Activated CD4-positive, alpha-beta T cell treated with anti-CD3 and anti-CD28 coated beads, Interleukin-2, amount 50 U/mL, for 4 hours (primary cell): Measurements from ENCODE around the gene OPCML.

Source experiments
- DNase-seq, 2 experiments: peaks; one replicate each; pipeline ENCODE4 v3.0.0-alpha.2; 2020

Gene OPCML

DNA sequence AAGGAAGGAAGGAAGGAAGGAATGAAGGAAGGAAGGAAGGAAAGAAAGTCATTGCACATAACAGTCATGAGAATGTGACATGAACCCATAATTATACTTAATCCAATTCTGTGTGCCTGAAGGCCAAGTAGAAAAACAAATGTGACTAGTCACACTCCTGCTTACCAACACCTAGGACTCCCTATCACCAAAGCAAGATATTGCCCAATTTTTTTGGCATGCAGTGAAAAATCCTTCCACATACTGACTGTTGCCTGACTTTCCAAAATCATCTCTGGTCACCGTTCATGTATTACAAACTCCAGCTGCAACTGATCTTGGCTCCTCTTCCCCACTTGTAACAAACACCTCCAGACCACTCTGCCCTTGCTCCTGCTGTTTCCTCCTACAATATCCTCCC, 516.8 kb downstream of the OPCML start:
- no peak for DNase-seq

DNA sequence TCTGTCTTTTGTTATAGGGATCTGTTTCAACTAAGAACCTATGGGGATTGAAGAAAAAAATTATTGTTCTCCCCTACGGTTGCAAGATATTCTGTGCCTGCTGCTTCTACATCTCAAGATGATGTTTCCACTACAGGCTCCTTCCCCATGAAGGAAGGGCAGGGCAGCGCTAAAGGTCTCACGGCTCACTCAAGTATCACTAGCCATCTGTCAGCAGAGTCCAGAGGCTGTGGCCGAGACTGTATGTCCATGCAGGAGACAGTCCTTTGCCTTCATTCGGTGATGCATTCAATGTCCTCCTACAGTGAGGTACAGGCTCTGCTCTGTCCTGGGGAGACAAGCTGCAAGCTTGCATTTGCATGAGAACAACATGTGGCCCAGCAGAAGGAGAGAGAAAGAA, 518.0 kb downstream of the OPCML start:
- DNase-seq: no peak

DNA sequence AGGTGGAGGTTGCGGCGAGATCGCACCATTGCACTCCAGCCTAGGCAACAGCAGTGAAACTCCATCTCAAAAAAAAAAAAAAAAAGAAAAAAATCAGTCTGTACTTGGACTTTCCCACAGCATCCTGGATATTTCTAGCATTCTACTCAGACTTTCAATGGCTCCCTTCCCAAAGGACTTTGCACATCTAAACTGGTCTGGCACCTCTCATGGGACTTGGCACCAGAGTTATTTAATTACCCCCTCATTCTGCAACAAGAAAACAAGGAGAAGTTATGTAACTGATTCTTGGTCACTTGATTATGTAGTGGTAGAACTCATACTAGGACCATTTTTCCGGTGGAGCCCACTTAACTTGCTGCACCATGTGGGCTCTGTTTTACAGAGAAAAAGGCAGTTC, 519.5 kb downstream of the OPCML start:
- DNase-seq: no peak

DNA sequence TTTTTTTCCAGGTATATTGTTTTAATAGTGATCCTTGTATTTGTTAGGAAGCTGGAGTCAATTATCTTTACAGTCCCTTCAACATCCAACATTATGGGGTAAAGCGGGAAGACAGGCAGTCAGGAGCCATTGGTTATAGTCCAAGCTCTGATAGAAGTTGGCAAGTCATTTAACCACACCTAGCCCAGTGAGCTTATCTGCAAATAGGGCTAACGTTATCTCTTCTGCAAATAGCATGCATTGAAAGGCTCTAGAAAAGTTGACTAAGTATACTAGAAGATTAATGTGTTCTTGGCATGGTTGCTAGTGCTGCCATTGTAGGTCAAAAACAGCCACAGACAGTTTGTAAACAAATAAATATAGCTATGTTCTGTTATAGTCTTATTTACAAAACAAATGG, 520.7 kb downstream of the OPCML start:
- DNase-seq: no peak

DNA sequence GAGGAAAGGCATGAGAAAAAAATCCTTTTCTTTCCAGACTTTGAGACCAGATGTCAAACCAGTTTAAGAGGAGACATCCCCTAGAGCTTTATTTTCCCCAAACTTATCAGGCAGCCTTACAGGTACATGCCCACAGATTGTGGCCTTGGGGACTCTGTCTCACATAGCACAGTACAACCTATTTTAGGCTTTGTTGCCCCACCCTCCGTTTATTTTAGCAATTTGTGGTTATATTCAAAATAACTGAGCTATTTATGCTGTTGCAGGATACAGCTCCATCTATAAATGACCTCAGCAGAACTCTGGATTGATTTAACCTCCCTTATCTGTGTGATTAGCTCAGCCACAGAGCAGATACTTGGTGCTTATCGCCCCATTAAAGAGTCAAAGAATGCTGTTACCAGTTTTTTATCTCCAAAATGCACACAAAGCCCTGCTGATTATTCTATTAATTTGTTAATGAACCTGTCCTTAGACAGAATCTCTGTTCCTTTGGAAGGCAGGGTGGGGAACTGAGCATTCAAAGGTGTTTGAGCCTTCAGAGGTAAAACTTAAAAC, 525.2 kb downstream of the OPCML start:
- DNase-seq: no peak

DNA sequence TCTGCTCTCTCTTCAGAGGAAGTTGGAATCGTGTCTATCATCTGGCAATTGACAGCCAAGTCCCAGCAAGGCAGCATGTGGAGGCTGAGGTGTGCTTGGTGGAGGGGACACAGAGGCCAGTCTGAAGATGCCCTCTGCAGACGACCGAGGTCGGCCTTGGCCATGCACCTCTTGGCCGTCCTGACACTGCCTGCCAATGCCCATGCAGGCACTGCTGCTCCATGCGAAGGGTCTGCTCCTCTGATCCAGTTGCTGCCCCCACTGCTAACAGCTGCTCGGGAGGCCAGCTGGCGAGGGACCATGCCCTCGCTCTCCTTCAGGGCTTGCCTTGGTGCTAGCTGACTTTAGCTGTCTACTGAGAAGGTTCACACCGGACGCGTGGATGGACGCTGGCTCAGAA, 527.9 kb downstream of the OPCML start:
- DNase-seq: no peak

DNA sequence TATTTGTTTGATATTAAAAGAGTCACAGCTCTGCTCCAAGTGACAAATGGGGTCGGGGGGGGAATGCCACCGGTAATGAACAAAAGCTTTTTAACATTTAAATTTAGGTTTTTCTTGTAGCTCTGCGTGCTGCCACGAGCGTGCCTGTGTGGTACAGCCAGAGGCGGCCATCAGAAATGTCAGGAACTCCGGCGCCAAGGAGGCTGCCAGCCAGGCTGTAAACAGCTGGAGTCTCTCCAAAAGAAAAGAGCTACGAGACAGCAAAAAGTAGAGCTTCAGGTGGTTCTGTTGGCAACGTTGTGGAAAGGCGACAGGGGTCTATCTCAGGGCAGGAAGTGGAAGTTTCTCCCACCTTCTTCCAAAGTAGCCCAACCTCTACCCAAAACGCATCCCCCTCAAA, 532.8 kb downstream of the OPCML start:
- no peak for DNase-seq

DNA sequence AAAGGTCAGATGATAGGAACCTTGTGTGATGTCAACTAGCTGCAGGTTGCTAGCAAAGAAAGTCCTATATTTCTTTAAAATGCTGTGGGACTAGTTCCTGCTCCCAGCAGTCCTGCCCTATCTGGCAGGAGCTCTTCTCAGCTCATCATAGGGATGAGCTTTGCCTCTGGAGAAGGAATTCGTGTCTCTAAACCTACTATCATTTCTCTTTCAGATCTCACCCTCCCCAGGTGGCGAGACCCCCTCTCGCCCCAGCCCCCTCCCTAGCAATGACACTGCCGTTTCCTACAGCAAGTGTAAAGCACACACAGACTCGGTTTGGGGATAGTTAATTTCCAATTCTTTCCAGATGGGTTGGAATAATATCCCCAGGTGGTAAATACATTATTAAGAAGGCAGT, 533.3 kb downstream of the OPCML start:
- DNase-seq: no peak

DNA sequence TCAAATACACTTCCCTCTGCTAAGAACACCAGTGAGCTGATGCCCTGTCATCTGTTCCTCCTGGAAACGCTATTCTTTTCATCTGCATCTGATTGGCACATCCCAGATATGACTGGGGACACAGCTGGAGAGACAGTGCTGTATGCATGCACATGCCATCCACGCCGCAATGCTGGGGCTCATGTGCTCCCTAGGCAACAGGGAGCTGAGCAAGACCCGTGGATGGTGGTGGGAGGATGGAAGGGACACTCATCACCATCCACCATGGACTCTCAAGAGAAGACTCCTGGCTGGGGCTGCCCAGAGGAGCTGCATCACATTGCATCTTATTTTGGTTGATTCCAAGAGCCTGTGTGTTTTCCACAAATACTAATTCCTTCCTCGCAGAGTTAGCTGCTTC, 534.9 kb downstream of the OPCML start:
- DNase-seq: no peak

DNA sequence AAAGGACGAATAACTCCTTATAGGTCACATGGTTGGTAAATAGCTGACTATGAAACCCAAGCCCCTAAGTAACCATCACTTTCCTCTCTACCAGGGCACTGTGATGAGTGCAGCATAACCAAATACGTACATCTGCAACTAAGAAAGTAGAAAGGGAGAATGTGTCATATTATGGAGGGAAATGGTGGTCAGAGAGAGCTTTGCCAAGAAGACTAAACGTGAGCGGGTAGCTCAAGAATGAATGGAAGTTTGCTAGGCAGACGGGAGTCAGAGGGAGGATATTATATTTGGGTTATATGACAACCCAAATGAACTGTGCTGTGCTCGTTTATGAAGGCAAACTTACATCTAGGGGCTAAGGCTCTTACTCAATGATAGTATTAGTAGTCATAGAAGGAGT, 537.3 kb downstream of the OPCML start:
- DNase-seq: no peak

DNA sequence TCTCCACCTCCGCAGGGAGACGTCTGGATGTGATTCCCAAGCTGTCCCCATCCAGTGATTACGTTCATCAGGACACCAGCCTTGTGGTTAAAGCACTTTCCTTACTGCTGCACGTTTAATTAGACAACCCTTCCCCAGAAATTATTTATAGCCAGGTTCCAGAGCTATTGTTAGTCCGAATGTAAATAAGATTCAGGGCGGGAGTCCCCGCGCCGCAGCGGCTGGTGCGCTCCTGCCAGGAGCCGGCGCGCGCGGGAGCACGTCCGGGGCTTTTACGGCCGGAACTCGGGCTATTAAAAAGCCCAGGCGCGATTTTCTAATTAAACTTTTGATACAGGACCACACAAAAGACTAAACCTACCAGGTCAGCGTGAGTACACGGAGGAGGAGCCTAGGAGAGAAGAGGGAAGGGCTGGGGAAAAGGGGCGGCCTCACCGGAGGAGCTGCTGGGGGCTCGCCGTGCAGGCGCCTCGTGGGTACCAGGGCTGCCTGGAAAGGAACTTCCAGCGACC, 538.3 kb downstream of the OPCML start:
- DNase-seq: no peak

DNA sequence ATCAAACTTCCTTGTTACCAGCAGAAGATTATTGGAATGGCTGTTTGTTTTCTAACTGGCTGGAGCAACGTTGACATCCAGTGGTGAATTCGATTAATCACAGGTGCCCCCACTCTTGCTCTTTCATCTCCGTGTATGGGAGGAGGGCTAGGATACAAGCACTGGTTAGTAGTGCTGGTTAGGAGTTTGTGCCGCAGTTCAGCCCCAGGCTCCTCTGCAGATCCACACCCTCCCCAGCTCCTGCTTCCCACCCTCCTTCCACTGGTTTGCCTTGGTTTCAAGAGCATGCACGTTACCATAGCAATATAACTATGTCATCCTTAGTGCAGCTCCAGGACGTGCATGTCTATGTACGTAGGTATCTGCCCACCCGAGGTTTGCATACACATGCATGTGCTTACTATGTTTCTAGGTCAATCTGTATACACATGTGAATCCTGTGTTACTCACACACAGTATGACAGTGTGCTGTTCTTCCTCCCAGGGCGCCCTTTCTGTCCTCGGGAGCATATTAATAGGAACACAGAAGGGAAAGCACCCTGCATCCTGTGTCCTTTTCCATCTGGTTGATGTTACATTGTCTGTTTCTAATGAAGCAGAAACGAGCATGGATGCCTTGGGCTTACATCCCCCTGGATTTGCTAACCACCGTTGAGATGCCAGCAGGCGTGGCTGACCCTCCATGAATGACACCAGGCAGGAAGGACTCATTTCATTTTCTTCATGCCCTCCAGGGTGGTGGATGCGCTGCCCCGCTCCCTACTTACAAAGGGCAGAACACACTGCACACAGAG, 539.3 kb downstream of the OPCML start:
- no peak for DNase-seq

DNA sequence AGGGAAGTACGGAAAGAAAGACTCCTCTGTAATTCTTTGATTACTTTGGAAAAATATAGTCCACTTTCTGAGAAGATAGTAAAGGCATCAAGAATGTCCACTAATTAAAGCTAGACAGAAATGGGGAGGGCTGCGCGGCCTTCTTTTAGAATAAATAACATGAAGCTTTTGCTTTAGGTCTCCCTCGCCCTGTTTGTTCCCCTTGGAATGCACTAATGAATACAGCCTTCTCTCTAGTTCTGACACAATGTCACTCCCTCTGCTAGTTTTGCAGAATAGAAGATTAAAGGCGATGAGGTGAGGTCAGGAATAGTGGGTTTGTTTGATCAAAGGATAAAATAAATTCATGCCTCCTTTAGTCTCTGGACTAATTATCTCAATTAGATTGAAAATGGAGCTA, 543.9 kb downstream of the OPCML start:
- no peak for DNase-seq

DNA sequence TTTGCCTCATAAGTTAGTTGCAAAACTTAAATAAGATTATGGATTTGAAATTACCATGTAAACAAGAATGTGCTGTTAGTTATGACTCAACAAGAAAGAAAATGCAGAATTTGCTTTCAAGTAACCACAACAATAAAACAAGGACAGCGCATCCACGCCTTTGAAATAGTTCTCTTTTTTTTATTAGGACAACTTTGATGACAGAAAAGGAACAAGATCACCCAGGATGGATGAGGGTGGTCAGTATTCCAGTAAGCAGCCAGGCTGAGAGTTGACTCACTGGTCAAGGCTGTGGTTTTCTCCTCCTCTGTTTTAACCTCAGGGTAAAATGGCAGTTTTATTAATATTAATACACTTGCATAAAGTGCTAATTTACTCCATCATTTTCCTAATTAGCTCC, 544.4 kb downstream of the OPCML start:
- DNase-seq: no peak

DNA sequence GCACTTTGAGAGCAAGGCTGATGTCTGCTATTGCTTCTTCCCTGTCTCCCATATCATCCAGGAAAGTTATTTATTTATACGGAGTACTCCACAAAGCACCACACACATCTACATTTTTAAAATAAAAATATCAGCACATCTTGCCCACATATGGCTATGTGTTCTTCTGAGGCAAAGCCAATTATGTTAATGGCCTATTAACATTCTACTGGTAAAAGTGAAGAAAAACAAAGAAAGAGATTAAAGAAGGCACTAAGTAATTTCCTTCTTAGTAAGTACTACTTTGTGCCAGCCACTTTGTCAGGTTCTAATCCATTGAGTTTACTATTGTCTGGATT, 548.7 kb downstream of the OPCML start:
- DNase-seq: no peak

DNA sequence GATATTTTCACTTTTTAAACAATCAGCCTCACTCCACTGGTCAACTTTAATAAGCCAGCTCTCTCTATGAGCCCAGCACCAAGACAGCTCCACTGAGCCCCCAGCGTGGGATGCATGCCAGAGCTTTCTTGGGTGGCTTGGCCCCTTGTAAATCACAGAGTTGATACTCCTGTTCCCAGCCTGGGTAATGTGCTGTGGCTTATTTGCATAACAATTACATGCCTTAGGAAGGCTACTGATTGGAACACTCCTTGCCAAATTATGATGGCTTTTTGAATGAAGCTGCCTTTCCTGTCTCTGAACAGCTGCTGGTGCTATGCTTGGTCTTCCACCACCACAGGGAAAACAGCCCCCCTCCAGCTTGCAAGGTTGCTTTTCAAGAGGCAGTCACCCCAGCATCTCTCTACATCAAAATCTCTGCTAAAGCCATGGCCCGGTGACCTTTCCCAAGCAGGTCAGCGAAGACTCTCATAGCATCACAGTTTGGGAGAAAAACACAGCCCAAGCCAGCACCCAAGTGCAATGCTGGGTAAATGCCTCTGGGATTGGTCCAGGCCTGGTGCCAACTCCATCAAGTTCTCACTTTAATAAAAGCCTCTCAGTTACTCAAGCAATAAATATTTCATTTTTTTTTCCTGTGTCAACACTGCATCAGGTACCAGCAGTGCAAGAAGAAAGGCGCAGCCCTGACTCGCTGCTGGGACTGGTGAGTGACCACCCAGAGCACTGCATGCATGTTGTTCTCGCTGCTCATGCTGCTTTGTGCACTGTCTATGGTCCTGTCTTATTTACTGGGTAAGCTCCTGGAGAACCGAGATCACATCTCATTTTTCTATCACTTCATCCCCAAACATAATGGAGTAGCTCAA, 549.3 kb downstream of the OPCML start:
- no peak for DNase-seq

DNA sequence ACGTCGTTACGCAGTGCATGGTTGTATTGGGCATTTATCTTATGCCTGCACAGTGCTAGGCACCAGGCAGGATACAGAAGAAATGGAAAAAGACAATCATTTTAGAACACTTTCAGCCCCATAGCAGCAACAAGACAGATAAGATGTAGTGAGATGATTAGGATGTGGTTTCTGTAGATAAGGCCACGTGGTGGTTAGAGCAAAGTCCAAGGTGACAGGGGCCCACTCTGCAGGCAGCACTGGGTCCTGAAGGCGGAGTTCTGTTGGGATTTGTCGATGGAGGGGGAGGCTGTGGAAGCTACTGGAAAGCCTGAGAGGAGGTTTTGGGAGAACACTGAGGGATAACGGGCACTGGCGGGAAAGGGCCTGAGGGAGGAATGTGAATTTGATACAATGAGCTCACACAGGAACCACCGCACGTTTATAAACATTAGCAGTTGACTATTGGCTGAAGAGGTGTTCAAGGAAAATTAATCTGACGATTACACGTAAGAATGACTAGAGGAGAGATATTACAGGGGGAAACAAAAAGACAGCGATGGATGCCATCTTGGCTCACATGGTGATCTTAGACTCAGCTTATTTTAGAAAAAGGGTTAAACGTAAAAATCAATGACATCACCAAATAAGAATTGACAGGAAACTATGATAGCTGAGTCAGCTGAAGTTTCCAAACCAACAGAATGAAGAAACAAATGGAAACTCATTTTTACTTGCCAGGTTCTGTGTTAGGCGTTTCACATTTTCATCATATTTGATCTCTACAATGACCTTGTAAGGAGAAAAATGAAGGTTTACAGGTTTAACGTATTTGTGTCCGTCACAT, 551.0 kb downstream of the OPCML start:
- DNase-seq: no peak

DNA sequence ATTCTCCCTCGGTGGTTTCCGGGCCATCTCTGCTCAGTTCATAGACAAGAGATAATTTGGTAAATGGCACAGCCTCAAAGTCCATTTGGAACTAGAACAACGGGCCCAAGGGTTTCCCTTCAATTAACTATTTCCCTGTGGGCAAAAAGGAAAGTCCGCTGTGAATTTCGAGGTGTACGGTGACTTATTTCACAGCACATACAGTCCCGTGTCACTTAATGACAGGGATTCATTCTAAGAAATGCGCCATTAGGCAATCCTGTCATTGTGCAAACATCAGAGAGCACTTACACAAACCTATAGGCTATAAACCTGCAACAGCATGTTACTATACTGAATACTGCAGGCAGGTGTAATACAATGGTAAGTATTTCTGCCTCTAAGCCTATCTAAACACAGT, 551.6 kb downstream of the OPCML start:
- no peak for DNase-seq

DNA sequence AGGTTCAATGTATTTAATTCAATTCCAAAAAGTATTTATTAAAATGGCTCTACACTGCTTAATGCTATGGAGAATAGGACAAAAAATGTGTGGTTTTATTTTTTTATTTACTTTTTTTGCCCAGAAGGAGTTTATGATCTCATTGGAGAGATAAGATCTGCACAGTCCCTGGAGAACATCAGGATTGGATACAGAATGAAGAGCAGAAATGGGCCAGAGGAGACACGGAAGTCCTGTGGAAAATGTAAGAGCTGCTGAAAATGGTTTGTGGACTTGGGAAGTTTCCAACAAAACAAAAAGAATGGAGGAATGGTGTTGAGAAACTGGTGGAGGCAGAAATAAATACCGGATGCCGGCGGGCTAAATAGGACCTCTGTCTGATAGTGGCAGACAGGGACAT, 554.6 kb downstream of the OPCML start:
- no peak for DNase-seq

DNA sequence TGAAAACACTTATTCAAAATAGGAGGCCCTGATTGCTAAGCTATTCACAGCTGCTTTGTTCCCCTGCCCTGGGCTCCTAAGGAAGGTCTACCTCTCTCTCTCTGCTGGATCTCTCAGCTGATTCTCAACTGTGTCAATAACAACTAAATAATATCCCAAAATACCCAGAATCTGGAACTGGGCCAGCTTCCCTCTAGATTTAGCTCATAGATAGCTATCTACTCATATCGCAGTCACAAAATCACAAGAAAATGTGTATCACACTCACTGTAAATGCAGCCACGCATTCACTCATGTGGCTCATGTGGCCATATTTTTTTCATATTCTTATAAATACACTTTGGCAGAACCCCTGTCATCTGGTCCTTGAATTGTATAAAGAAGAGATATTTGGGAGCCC, 555.1 kb downstream of the OPCML start:
- no peak for DNase-seq

DNA sequence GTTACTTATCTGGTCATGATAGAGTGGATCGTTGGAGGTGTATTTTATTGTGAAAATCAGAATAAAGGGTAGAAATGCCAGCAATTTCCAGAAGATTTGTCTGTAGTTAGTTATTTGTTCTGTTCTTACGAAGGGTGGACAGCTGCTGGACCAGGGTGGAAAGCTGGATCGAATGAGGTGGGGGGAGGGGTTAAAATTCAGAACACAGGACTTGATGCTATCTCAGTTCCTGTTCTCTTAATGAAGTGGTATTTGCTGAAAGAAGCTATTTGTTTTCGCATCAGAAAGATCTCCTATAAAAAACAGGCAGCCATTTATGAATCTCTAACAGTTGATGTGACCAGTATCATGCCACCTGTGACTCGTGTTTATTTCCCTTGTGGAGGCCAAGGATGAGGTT, 556.2 kb downstream of the OPCML start:
- DNase-seq: no peak

DNA sequence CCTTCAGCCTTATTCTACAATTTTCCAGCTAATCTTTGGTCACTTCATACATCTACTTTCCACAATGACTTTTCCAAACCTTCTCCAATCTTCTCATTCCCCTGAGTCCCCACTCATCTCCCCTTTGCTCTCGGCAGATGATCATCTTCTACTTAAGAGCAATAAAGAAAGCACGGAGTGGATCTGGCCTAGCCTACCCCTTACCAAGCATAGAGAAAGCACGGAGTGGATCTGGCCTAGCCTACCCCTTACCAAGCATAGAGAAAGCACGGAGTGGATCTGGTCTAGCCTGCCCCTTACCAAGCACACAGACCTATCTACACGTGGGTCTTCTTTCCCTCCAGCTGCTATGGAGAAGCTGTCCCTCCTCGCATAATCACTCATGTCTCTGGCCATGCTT, 558.6 kb downstream of the OPCML start:
- DNase-seq: no peak

DNA sequence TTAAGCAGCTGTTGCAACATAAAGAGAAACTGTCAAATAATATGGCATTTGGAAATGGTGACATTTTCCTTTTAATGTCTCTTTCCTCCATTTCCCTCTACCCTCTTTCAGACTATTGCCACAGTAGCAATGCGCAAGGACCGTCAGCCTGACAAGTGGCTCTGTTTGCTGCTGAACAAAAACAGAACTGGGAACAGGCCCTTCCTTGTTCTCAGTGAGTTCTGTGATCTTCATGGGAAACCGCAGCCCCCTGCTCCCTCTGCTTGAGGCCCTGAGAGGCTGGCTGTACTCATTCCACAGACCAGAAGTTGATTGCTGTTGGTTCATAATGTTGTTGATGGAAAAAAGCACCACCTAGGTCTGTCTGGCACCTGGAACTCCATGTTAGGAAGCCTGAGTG, 559.7 kb downstream of the OPCML start:
- no peak for DNase-seq
